SK-N-SH (cell line): Measurements from ENCODE around the gene XK. TPM values are rescaled to one million over a fixed set of nuclear protein-coding genes. Genes with fewer than 3 reads are reported as not detected.

Experiments
- CTCF ChIA-PET: fragments of 300-600, 350-600 bp; formaldehyde crosslinking; extraction: SDS; loops from one replicate; lab custom pipeline; 2021; lab: Yijun Ruan, JAX
- POLR2A ChIA-PET: fragments of 350-600 bp; sonication (Branson Sonifier 250); formaldehyde crosslinking; extraction: SDS; loops from one replicate; lab custom pipeline; 2020; ENCODE audit warnings: antibody characterized with exemption, inconsistent platforms; lab: Yijun Ruan, JAX
- DNase-seq: peaks from one replicate; pipeline ENCODE4 v3.0.0; 2012
- H2AFZ ChIP-seq: fragments of 200-600 bp; sonication (generic); 2 replicates; pipeline ENCODE4 v1.8.1; 2016; ENCODE audit warnings: antibody characterized with exemption, mild to moderate bottlenecking, low read depth
- H3F3A ChIP-seq: fragments of 200-600 bp; sonication (generic); replicated peaks from 2 replicates; pipeline ENCODE3; 2016; ENCODE audit warnings: antibody characterized with exemption, mild to moderate bottlenecking; ENCODE audit not compliant: insufficient read depth
- H3K27ac ChIP-seq, 2 experiments: fragments of 200-500 bp in 1 of 2; fragments of 200-600 bp in 1 of 2; sonication (Bioruptor generic) in 1 of 2; sonication (generic), shearing (Covaris generic) in 1 of 2; 2 replicates each; pipeline versions ENCODE4 v1.5.1 to v1.6.1; 2014 to 2016; ENCODE audit warnings: low read depth in 2 of 2, inconsistent platforms in 1 of 2, low read length in 1 of 2, mild to moderate bottlenecking in 1 of 2, mixed read lengths in 1 of 2
- H3K27me3 ChIP-seq: fragments of 200-600 bp; sonication (generic), shearing (Covaris generic); 2 replicates; pipeline ENCODE4 v1.6.1; 2016; ENCODE audit warnings: mixed run types; ENCODE audit not compliant: insufficient read depth
- H3K36me3 ChIP-seq, 2 experiments: fragments of 200-500 bp in 1 of 2; fragments of 200-600 bp in 1 of 2; sonication (Bioruptor generic) in 1 of 2; sonication (generic) in 1 of 2; replicated peaks in 1 of 2; 2 replicates each; pipeline versions ENCODE3 to v1.5.1; 2014 to 2016; ENCODE audit warnings: low read length in 1 of 2, mild to moderate bottlenecking in 1 of 2; ENCODE audit not compliant: insufficient read depth in 2 of 2, control insufficient read depth in 1 of 2
- H3K4me1 ChIP-seq, 2 experiments: fragments of 200-500 bp in 1 of 2; fragments of 200-600 bp in 1 of 2; sonication (Bioruptor generic) in 1 of 2; sonication (generic), shearing (Covaris generic) in 1 of 2; 2 replicates each; pipeline versions ENCODE4 v1.5.1 to v1.6.1; 2014 to 2016; ENCODE audit warnings: low read depth in 1 of 2, low read length in 1 of 2, mixed run types in 1 of 2; ENCODE audit not compliant: insufficient read depth in 2 of 2, control insufficient read depth in 1 of 2
- H3K4me2 ChIP-seq: fragments of 200-600 bp; sonication (generic), shearing (Covaris generic); 2 replicates; pipeline ENCODE4 v1.6.1; 2017; ENCODE audit warnings: mixed run types
- H3K4me3 ChIP-seq, 2 experiments: fragments of 200-500 bp in 1 of 2; fragments of 200-600 bp in 1 of 2; sonication (Bioruptor generic) in 1 of 2; sonication (generic), shearing (Covaris generic) in 1 of 2; 2 replicates each; pipeline versions ENCODE4 v1.5.1 to v1.8.1; 2014 to 2016; ENCODE audit warnings: low read depth in 2 of 2, inconsistent platforms in 1 of 2, low read length in 1 of 2, mild to moderate bottlenecking in 1 of 2, mixed read lengths in 1 of 2, moderate library complexity in 1 of 2
- H3K79me2 ChIP-seq: fragments of 200-600 bp; sonication (generic); 2 replicates; pipeline ENCODE4 v1.8.1; 2017; ENCODE audit warnings: mild to moderate bottlenecking; ENCODE audit not compliant: insufficient read depth
- H3K9ac ChIP-seq: fragments of 200-600 bp; sonication (generic); 2 replicates; pipeline ENCODE4 v1.6.1; 2017; ENCODE audit warnings: mixed run types
- H3K9me2 ChIP-seq: fragments of 200-600 bp; sonication (generic); 2 replicates; pipeline ENCODE4 v1.6.1; 2017; ENCODE audit warnings: mixed run types
- H3K9me3 ChIP-seq: fragments of 200-600 bp; sonication (generic); 2 replicates; pipeline ENCODE4 v1.6.1; 2017; ENCODE audit warnings: mixed run types, mild to moderate bottlenecking, moderate library complexity
- H4K20me1 ChIP-seq: fragments of 200-600 bp; sonication (generic); 2 replicates; pipeline ENCODE4 v1.6.1; 2017; ENCODE audit warnings: mild to moderate bottlenecking, mixed run types; ENCODE audit not compliant: insufficient read depth
- ELF1 ChIP-seq: IDR thresholded peaks from 2 replicates; pipeline ENCODE4 v1.4.0; 2012
- EP300 ChIP-seq, 2 experiments: IDR thresholded peaks; 2 replicates each; pipeline versions ENCODE4 v1.4.0 to v1.6.1; 2012; ENCODE audit warnings: borderline replicate concordance in 1 of 2, low read depth in 1 of 2, low read length in 1 of 2
- FOXJ3 ChIP-seq: sonication (generic); formaldehyde crosslinking; IDR thresholded peaks from 2 replicates; pipeline ENCODE4 v1.5.1; 2020; ENCODE audit warnings: mild to moderate bottlenecking, missing genetic modification reagents
- GATA2 ChIP-seq: sonication (generic); formaldehyde crosslinking; IDR thresholded peaks from 2 replicates; pipeline ENCODE4 v1.5.0; 2020; ENCODE audit warnings: mild to moderate bottlenecking, missing genetic modification reagents
- MEF2A ChIP-seq: IDR thresholded peaks from 2 replicates; pipeline ENCODE4 v1.4.0; 2012; ENCODE audit warnings: low read depth, borderline replicate concordance
- MXI1 ChIP-seq: IDR thresholded peaks from 2 replicates; pipeline ENCODE4 v1.6.1; 2012; ENCODE audit warnings: mild to moderate bottlenecking, low read depth, low read length, improper control_type of control experiment
- NFIC ChIP-seq: IDR thresholded peaks from 2 replicates; pipeline ENCODE4 v1.4.0; 2012; ENCODE audit warnings: borderline replicate concordance
- NRF1 ChIP-seq: IDR thresholded peaks from 2 replicates; pipeline ENCODE4 v1.6.1; 2012; ENCODE audit warnings: low read depth, mild to moderate bottlenecking, low read length
- POLR2AphosphoS5 ChIP-seq: IDR thresholded peaks from 2 replicates; pipeline ENCODE4 v1.6.1; 2012; ENCODE audit warnings: low read depth, low read length
- RAD21 ChIP-seq: IDR thresholded peaks from 2 replicates; pipeline ENCODE4 v1.6.1; 2012; ENCODE audit warnings: mild to moderate bottlenecking, low read length
- RFX5 ChIP-seq: IDR thresholded peaks from 2 replicates; pipeline ENCODE4 v1.6.1; 2012; ENCODE audit warnings: mild to moderate bottlenecking, improper control_type of control experiment, low read length
- SMC3 ChIP-seq: IDR thresholded peaks from 2 replicates; pipeline ENCODE4 v1.6.1; 2012; ENCODE audit warnings: low read depth, low read length, improper control_type of control experiment
- TAF1 ChIP-seq: IDR thresholded peaks from 2 replicates; pipeline ENCODE4 v1.6.1; 2012; ENCODE audit warnings: low read depth, mild to moderate bottlenecking, low read length, moderate library complexity, borderline replicate concordance
- TCF12 ChIP-seq: IDR thresholded peaks from 2 replicates; pipeline ENCODE4 v1.4.0; 2012
- TEAD4 ChIP-seq: IDR thresholded peaks from 2 replicates; pipeline ENCODE4 v1.4.0; 2012; ENCODE audit warnings: mild to moderate bottlenecking, borderline replicate concordance; ENCODE audit not compliant: insufficient read depth
- YY1 ChIP-seq: IDR thresholded peaks from 2 replicates; pipeline ENCODE4 v1.4.0; 2012; ENCODE audit warnings: low read depth, mild to moderate bottlenecking
- WGBS: methylation state at CpG from one replicate; pipeline ENCODE4 v1.1.6; 2017; ENCODE audit warnings: low lambda C conversion rate; 5-methylcytosine and 5-hydroxymethylcytosine counted together
- polyA plus RNA-seq, 3 experiments: library from polyadenylated mRNA; depleted of rRNA; stranded (reverse); fragments of >200 nt; gene quantifications; 2 replicates each; pipeline ENCODE4 v1.2.3, GENCODE V29; 2012
- TF ChIP-seq, protein P1 (sequence below): IDR thresholded peaks from 2 replicates; pipeline ENCODE4 v1.6.1; 2012; ENCODE audit warnings: mild to moderate bottlenecking, low read depth, low read length, moderate library complexity
- TF ChIP-seq, protein P2 (sequence below): IDR thresholded peaks from 2 replicates; pipeline ENCODE4; 2012
- TF ChIP-seq, protein P3 (sequence below): IDR thresholded peaks from 2 replicates; pipeline ENCODE4 v1.4.0; 2012; ENCODE audit warnings: low read depth, borderline replicate concordance
- TF ChIP-seq, protein P4 (sequence below): fragments of 150-350 bp; IDR thresholded peaks from 2 replicates; pipeline ENCODE4 v1.6.1; 2017; ENCODE audit warnings: antibody characterized with exemption, low read length, low read depth, borderline replicate concordance

The XK gene
- polyA plus RNA-seq, 1 of the 3 experiments (the other 2 are of a cell fraction): not detected

DNA sequence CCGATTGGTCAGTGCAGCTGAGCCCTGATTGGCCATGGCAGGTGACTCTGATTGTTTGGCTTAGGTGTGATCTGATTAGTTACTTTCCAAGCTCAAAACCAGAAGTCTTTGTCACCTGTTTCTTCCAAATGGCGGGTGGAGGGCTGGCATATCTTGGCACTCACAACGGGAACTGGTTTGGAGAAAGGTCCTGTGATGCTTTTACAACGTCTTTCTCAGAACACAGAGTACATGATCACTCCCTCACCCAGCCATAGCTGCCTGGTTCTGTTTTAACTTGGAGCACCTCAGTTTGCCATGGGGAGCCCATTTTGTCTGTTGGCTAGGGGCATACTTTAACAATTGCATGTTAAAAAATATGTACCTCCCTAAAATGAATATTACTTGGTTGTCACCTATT is 13.0 kb upstream of the XK start:
- H3K9ac ChIP-seq: no peak overlapping the region
- H3K4me2 ChIP-seq: no peak overlapping the region
- H3K36me3 ChIP-seq: no peaks in the 10 kb centered on the region
- H3K9me2 ChIP-seq: no peaks in the 10 kb centered on the region
- H3F3A ChIP-seq: no peaks in the 10 kb centered on the region
- POLR2A ChIA-PET: no interaction called here
- H3K27me3 ChIP-seq: no peaks in the 10 kb centered on the region
- no peaks in the 10 kb centered on the region for H3K79me2 ChIP-seq
- H3K9me3 ChIP-seq: no peaks in the 10 kb centered on the region
- H3K4me1 ChIP-seq: no peaks in the 10 kb centered on the region
- H2AFZ ChIP-seq: no peak overlapping the region
- H3K4me3 ChIP-seq: no peak overlapping the region
- TF ChIP-seq POLR2AphosphoS5 (no peak), FOXJ3 (CRISPR knock-in tag) (no peak), TAF1 (no peak), YY1 (no peak), NFIC (no peak), MEF2A (no peak), RAD21 (no peak), TEAD4 (no peak), ELF1 (no peak), GATA2 (CRISPR knock-in tag) (no peak), RFX5 (no peak), SMC3 (no peak)
- TF ChIP-seq, protein P1, sequence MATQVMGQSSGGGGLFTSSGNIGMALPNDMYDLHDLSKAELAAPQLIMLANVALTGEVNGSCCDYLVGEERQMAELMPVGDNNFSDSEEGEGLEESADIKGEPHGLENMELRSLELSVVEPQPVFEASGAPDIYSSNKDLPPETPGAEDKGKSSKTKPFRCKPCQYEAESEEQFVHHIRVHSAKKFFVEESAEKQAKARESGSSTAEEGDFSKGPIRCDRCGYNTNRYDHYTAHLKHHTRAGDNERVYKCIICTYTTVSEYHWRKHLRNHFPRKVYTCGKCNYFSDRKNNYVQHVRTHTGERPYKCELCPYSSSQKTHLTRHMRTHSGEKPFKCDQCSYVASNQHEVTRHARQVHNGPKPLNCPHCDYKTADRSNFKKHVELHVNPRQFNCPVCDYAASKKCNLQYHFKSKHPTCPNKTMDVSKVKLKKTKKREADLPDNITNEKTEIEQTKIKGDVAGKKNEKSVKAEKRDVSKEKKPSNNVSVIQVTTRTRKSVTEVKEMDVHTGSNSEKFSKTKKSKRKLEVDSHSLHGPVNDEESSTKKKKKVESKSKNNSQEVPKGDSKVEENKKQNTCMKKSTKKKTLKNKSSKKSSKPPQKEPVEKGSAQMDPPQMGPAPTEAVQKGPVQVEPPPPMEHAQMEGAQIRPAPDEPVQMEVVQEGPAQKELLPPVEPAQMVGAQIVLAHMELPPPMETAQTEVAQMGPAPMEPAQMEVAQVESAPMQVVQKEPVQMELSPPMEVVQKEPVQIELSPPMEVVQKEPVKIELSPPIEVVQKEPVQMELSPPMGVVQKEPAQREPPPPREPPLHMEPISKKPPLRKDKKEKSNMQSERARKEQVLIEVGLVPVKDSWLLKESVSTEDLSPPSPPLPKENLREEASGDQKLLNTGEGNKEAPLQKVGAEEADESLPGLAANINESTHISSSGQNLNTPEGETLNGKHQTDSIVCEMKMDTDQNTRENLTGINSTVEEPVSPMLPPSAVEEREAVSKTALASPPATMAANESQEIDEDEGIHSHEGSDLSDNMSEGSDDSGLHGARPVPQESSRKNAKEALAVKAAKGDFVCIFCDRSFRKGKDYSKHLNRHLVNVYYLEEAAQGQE: no peak
- TF ChIP-seq, protein P2, sequence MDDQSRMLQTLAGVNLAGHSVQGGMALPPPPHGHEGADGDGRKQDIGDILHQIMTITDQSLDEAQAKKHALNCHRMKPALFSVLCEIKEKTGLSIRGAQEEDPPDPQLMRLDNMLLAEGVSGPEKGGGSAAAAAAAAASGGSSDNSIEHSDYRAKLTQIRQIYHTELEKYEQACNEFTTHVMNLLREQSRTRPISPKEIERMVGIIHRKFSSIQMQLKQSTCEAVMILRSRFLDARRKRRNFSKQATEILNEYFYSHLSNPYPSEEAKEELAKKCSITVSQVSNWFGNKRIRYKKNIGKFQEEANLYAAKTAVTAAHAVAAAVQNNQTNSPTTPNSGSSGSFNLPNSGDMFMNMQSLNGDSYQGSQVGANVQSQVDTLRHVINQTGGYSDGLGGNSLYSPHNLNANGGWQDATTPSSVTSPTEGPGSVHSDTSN: no peak
- DNase-seq: no peak
- 13% methylated on average over 3 of the region's 4 CpGs for WGBS
- H3K27ac ChIP-seq: no peak overlapping the region
- CTCF ChIA-PET: no interaction called here
- no peaks in the 10 kb centered on the region for H4K20me1 ChIP-seq

DNA sequence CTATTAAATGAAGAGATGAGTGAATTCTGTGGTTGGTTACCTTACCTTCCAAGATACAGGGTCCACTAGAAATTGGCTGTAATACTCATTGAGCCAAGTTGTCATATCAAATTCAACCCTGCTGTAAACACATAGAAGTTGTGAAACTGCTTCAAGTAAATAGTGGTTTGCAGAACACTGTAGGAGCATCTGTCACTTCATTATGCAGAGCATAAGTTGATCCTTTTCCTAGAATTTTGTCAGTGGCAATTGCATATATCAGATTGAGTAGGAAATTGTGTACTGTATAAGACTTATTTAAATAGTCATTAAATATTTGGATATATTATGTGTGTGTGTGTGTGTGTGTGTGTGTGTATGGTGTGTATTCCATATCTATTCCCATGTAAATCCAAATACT is 8.8 kb upstream of the XK start:
- H3K79me2 ChIP-seq: no peaks in the 10 kb centered on the region
- no peak overlapping the region for H3K27ac ChIP-seq
- CTCF ChIA-PET: no interaction called here
- POLR2A ChIA-PET: no interaction called here
- no peak overlapping the region for H3K9ac ChIP-seq
- H3K27me3 ChIP-seq: no peaks in the 10 kb centered on the region
- H3K4me1 ChIP-seq: no peaks in the 10 kb centered on the region
- no peaks in the 10 kb centered on the region for H3K36me3 ChIP-seq
- no peaks in the 10 kb centered on the region for H3K9me3 ChIP-seq
- H3K4me3 ChIP-seq: no peak overlapping the region
- H3K4me2 ChIP-seq: no peak overlapping the region
- no peak overlapping the region for H2AFZ ChIP-seq
- no peak for DNase-seq
- H4K20me1 ChIP-seq: no peaks in the 10 kb centered on the region
- H3K9me2 ChIP-seq: no peaks in the 10 kb centered on the region
- H3F3A ChIP-seq: no peaks in the 10 kb centered on the region
- no peak for TF ChIP-seq ELF1
- TF ChIP-seq MXI1: no peak
- TF ChIP-seq SMC3: no peak
- TF ChIP-seq, protein P1: no peak
- TF ChIP-seq TCF12: no peak
- no peak for TF ChIP-seq EP300 (IDR thresholded peaks at IDR 0.05; ENCODE audit: borderline replicate concordance in 1 of 2, low read depth in 1 of 2, low read length in 1 of 2)
- no peak for TF ChIP-seq POLR2AphosphoS5
- TF ChIP-seq MEF2A: no peak
- TF ChIP-seq, protein P3, sequence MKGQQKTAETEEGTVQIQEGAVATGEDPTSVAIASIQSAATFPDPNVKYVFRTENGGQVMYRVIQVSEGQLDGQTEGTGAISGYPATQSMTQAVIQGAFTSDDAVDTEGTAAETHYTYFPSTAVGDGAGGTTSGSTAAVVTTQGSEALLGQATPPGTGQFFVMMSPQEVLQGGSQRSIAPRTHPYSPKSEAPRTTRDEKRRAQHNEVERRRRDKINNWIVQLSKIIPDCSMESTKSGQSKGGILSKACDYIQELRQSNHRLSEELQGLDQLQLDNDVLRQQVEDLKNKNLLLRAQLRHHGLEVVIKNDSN: no peak
- no peak for TF ChIP-seq NRF1
- TF ChIP-seq, protein P4, sequence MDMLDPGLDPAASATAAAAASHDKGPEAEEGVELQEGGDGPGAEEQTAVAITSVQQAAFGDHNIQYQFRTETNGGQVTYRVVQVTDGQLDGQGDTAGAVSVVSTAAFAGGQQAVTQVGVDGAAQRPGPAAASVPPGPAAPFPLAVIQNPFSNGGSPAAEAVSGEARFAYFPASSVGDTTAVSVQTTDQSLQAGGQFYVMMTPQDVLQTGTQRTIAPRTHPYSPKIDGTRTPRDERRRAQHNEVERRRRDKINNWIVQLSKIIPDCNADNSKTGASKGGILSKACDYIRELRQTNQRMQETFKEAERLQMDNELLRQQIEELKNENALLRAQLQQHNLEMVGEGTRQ: no peak
